GM21367 (cell line): ENCODE results near the gene CRYBG1.
A peak's percentile ranks its signal among the peaks of the same experiment; 100 is the strongest.
"Not testable (repeated sequence)": the region's sequence is repeated elsewhere in the genome, so short reads cannot be mapped to it uniquely, and the experiment has no call there.

Source experiments
- ATAC-seq: cut with Tn5 transposase; IDR thresholded peaks from one replicate; pipeline ENCODE4 v1.9.1; 2021; ENCODE audit not compliant: unreplicated experiment

The CRYBG1 gene

GRCh38 chr6:106581468-106581867 is 221.0 kb downstream of the CRYBG1 start:
- ATAC-seq: no peak

GRCh38 chr6:106586815-106587415 is 226.4 kb downstream of the CRYBG1 start:
- ATAC-seq: no peak

- not testable (repeated sequence) for ATAC-seq
These were observed 228.4 kb downstream of the CRYBG1 start for GRCh38 chr6:106588937-106589336.

GRCh38 chr6:106591111-106591825 is 230.8 kb downstream of the CRYBG1 start:
- no peak for ATAC-seq

GRCh38 chr6:106599440-106599839 is 238.9 kb downstream of the CRYBG1 start:
- ATAC-seq: no peak

GRCh38 chr6:106600329-106600728 is 239.8 kb downstream of the CRYBG1 start:
- no peak for ATAC-seq

GRCh38 chr6:106608080-106608668 is 247.7 kb downstream of the CRYBG1 start:
- peak; percentile 58 for ATAC-seq

GRCh38 chr6:106609699-106610098 is 249.2 kb downstream of the CRYBG1 start:
- no peak for ATAC-seq

- no peak for ATAC-seq
These were observed 250.5 kb downstream of the CRYBG1 start for GRCh38 chr6:106611030-106611429.

- no peak for ATAC-seq
These were observed 252.3 kb downstream of the CRYBG1 start for GRCh38 chr6:106612671-106613416.

- ATAC-seq: no peak
These were observed 253.1 kb downstream of the CRYBG1 start for GRCh38 chr6:106613590-106613989.

- ATAC-seq: no peak
These were observed 253.6 kb downstream of the CRYBG1 start for GRCh38 chr6:106614166-106614565.

GRCh38 chr6:106614592-106615257 is 254.2 kb downstream of the CRYBG1 start:
- ATAC-seq: no peak

- ATAC-seq: no peak
These were observed 256.8 kb downstream of the CRYBG1 start for GRCh38 chr6:106617302-106617701.

GRCh38 chr6:106617857-106618256 is 257.3 kb downstream of the CRYBG1 start:
- ATAC-seq: no peak

GRCh38 chr6:106618324-106618723 is 257.8 kb downstream of the CRYBG1 start:
- ATAC-seq: no peak

GRCh38 chr6:106619223-106619622 is 258.7 kb downstream of the CRYBG1 start:
- ATAC-seq: no peak

- ATAC-seq: no peak
These were observed 260.6 kb downstream of the CRYBG1 start for GRCh38 chr6:106620931-106621672.
